ENCODE data around the gene MAPK6. TPM values are rescaled to one million over a fixed set of nuclear protein-coding genes. Genes with fewer than 3 reads are reported as not detected.

The MAPK6 gene
- total and polyA plus RNA-seq, 10 of the 15 experiments (the other 5 are each of a cell fraction or from before 2014, with no cell fraction given), result 20.6 to 100 (median 52.6) TPM

DNA sequence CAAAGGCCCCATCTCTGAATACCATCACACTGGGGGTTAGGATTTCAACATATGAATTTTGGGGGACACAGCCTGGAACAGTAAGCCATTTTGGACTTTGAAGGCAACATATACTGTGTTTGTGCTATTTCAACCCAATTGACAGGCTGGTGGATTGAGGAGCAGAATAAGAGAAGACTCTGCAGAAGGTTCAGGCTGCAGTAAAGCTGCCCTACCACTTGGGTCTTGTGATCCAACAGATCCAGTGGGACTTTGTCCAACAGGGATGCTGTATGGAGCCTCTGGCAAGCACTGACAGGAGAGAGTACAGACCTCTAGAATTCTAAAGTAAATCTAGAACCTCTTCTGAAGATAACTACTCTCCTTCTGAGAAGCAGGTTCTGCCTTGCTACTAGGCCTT lies 94.7 kb downstream of the MAPK6 start (continued):
- TF ChIP-seq, protein P1, sequence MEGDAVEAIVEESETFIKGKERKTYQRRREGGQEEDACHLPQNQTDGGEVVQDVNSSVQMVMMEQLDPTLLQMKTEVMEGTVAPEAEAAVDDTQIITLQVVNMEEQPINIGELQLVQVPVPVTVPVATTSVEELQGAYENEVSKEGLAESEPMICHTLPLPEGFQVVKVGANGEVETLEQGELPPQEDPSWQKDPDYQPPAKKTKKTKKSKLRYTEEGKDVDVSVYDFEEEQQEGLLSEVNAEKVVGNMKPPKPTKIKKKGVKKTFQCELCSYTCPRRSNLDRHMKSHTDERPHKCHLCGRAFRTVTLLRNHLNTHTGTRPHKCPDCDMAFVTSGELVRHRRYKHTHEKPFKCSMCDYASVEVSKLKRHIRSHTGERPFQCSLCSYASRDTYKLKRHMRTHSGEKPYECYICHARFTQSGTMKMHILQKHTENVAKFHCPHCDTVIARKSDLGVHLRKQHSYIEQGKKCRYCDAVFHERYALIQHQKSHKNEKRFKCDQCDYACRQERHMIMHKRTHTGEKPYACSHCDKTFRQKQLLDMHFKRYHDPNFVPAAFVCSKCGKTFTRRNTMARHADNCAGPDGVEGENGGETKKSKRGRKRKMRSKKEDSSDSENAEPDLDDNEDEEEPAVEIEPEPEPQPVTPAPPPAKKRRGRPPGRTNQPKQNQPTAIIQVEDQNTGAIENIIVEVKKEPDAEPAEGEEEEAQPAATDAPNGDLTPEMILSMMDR (IDR thresholded peaks at IDR 0.05 in 2 of 3, conservative IDR thresholded peaks at IDR 0.05 in 1 of 3; ENCODE audit: control insufficient read depth in 2 of 3, extremely low read depth in 1 of 3, insufficient read depth in 1 of 3, low read depth in 3 of 3, low read length in 3 of 3), result 0 out of 6 replicates have a peak, but pooled peaks of 1 of the 3 experiments have one; percentile 9

DNA sequence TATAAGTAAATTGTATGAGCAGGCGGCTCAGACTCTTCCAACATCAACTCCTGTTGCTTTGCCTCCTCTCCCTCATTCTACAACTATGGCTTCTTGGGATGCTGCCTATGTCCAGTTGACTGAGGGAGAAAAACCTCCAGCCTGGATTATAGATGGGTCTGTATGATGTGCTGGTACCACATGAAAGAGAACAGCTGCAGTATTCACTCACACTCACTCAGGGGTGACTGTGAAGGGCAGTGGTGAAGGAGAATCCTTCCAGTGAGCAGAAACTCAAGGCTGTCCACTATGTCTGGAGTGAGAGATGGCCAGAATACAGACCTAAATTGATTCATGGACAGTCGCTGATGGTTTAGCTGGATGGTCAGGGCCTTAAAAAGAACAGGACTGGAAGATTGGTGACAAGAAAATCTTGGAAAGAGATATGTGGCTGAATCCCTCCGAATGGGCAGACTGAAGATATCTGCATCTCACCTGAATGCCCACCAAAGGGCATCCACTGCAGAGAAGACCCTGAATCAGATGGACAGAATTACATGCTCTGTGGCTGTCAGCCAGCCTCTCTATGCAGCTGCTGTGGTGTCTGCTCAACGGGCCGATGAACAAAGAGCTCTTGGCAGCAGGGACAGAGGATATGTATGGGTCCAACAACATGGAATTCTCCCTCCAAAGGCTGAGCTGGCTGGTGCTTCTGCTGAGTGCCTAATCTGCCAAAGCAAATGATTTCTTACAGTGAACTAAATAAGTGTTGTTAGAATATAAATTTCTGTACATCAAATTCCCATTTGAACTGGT lies 95.4 kb downstream of the MAPK6 start:
- peaks cover 14% of the 10 kb centered on the region for H3K79me2 ChIP-seq (ENCODE audit: control insufficient read depth, insufficient read depth, low read length)
- H3K4me3 ChIP-seq, result no peak overlapping the region
- H3K27ac ChIP-seq (ENCODE audit: control insufficient read depth, insufficient read depth), result no peak overlapping the region
- DNase-seq (ENCODE audit: low read depth, low spot score) (no peak), ATAC-seq (no peak), FAIRE-seq (no peak)
- no TSS peak for BruUV-seq (replicated peaks)
- no peaks in the 10 kb centered on the region for H3K27me3 ChIP-seq (replicated peaks in 1 of 2; ENCODE audit: control insufficient read depth in 2 of 2, insufficient read depth in 2 of 2, low read length in 1 of 2)
- H3K9me3 ChIP-seq (replicated peaks; ENCODE audit: control insufficient read depth, insufficient read depth, low read length), result no peaks in the 10 kb centered on the region; the same call in 2 of the 3 replicates
- WGBS (ENCODE audit: insufficient coverage, insufficient replicate concordance, low lambda C conversion rate, missing lambda C conversion rate), result 99% methylated on average over 5 of the region's 5 CpGs
- SMC1A ChIA-PET (ENCODE audit: uncharacterized antibody, unreplicated experiment), result interaction anchor here (0.9 to 11.8 kb wide), 12 partner anchors 9 to 114 kb away, joined by 3 to 179 read pairs (median 4); no protein-coding TSS in a partner anchor
- H3K4me2 ChIP-seq (ENCODE audit: control insufficient read depth, insufficient read depth), result no peak overlapping the region
- H4K20me1 ChIP-seq (ENCODE audit: control insufficient read depth, insufficient read depth), result no peaks in the 10 kb centered on the region
- CTCF ChIA-PET, result interaction anchor here (0.7 to 13.9 kb wide), 6 partner anchors 10 to 35 kb away, joined by 3 to 115 read pairs (median 6); no protein-coding TSS in a partner anchor
- intact Hi-C loops (cut with micrococcal nuclease; ENCODE audit: unreplicated experiment) (loop anchor here (5.0 kb wide), 1 partner anchor 37 kb away; no protein-coding TSS in a partner anchor), in situ Hi-C loops (cut with MboI) (no loop called here)
- H2AFZ ChIP-seq (ENCODE audit: control insufficient read depth, low read depth, low read length), result no peak overlapping the region
- RAD21 ChIA-PET (ENCODE audit: unreplicated experiment), result interaction anchor here (1.0 to 11.8 kb wide), 10 partner anchors 9 to 450 kb away, joined by 3 to 203 read pairs (median 6); no protein-coding TSS in a partner anchor
- peaks cover 25% of the 10 kb centered on the region for H3K4me1 ChIP-seq (ENCODE audit: control insufficient read depth, insufficient read depth, low read length)
- POLR2A ChIA-PET, result interaction anchor here (0.5 to 1.9 kb wide), 10 partner anchors 10 to 94 kb away, joined by 3 to 8 read pairs (median 4); no protein-coding TSS in a partner anchor
- no peak overlapping the region for H3K9ac ChIP-seq (ENCODE audit: control insufficient read depth, insufficient read depth, low read length)
- no peaks in the 10 kb centered on the region for H3K36me3 ChIP-seq (ENCODE audit: control insufficient read depth in 2 of 2, insufficient read depth in 2 of 2, low read length in 1 of 2)
- TF ChIP-seq ZNF274 (IDR thresholded peaks at IDR 0.05; ENCODE audit: insufficient read depth, insufficient read length) (no peak), CHD4 (IDR thresholded peaks at IDR 0.05) (no peak), TCF7 (IDR thresholded peaks at IDR 0.05; ENCODE audit: borderline replicate concordance) (no peak), CREB1 (IDR thresholded peaks at IDR 0.05; ENCODE audit: low read depth) (no peak), YY1 (IDR thresholded peaks at IDR 0.05; ENCODE audit: low read depth, low read length) (no peak), PAX5 (IDR thresholded peaks at IDR 0.05; ENCODE audit: borderline replicate concordance, low read depth, low read length) (no peak), YBX1 (IDR thresholded peaks at IDR 0.05) (no peak)
- TF ChIP-seq, protein P2, sequence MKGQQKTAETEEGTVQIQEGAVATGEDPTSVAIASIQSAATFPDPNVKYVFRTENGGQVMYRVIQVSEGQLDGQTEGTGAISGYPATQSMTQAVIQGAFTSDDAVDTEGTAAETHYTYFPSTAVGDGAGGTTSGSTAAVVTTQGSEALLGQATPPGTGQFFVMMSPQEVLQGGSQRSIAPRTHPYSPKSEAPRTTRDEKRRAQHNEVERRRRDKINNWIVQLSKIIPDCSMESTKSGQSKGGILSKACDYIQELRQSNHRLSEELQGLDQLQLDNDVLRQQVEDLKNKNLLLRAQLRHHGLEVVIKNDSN (IDR thresholded peaks at IDR 0.05; ENCODE audit: borderline replicate concordance, extremely low read length, insufficient read depth, low read depth, low read length), result no peak
- TF ChIP-seq, protein P3, sequence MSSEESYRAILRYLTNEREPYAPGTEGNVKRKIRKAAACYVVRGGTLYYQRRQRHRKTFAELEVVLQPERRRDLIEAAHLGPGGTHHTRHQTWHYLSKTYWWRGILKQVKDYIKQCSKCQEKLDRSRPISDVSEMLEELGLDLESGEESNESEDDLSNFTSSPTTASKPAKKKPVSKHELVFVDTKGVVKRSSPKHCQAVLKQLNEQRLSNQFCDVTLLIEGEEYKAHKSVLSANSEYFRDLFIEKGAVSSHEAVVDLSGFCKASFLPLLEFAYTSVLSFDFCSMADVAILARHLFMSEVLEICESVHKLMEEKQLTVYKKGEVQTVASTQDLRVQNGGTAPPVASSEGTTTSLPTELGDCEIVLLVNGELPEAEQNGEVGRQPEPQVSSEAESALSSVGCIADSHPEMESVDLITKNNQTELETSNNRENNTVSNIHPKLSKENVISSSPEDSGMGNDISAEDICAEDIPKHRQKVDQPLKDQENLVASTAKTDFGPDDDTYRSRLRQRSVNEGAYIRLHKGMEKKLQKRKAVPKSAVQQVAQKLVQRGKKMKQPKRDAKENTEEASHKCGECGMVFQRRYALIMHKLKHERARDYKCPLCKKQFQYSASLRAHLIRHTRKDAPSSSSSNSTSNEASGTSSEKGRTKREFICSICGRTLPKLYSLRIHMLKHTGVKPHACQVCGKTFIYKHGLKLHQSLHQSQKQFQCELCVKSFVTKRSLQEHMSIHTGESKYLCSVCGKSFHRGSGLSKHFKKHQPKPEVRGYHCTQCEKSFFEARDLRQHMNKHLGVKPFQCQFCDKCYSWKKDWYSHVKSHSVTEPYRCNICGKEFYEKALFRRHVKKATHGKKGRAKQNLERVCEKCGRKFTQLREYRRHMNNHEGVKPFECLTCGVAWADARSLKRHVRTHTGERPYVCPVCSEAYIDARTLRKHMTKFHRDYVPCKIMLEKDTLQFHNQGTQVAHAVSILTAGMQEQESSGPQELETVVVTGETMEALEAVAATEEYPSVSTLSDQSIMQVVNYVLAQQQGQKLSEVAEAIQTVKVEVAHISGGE (CRISPR knock-in tag; IDR thresholded peaks at IDR 0.05), result no peak
- TF ChIP-seq, protein P4, sequence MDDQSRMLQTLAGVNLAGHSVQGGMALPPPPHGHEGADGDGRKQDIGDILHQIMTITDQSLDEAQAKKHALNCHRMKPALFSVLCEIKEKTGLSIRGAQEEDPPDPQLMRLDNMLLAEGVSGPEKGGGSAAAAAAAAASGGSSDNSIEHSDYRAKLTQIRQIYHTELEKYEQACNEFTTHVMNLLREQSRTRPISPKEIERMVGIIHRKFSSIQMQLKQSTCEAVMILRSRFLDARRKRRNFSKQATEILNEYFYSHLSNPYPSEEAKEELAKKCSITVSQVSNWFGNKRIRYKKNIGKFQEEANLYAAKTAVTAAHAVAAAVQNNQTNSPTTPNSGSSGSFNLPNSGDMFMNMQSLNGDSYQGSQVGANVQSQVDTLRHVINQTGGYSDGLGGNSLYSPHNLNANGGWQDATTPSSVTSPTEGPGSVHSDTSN (IDR thresholded peaks at IDR 0.05; ENCODE audit: insufficient replicate concordance, low read depth, low read length), result no peak

Data from GM12878 (cell line).